MM.1S (cell line): ENCODE measurements around the gene CWC25.

Source experiments
- CTCF ChIP-seq: fragments of 300-600 bp; sonication (generic); IDR thresholded peaks from 2 replicates; pipeline ENCODE4 v1.5.1; 2016; ENCODE audit warnings: antibody characterized with exemption, low read length, mixed read lengths
- EZH2 ChIP-seq: fragments of 300-600 bp; sonication (generic); optimal IDR thresholded peaks from 2 replicates; pipeline ENCODE3; 2017; ENCODE audit warnings: low read depth, mild to moderate bottlenecking, antibody characterized with exemption, low read length, mixed read lengths

DNA sequence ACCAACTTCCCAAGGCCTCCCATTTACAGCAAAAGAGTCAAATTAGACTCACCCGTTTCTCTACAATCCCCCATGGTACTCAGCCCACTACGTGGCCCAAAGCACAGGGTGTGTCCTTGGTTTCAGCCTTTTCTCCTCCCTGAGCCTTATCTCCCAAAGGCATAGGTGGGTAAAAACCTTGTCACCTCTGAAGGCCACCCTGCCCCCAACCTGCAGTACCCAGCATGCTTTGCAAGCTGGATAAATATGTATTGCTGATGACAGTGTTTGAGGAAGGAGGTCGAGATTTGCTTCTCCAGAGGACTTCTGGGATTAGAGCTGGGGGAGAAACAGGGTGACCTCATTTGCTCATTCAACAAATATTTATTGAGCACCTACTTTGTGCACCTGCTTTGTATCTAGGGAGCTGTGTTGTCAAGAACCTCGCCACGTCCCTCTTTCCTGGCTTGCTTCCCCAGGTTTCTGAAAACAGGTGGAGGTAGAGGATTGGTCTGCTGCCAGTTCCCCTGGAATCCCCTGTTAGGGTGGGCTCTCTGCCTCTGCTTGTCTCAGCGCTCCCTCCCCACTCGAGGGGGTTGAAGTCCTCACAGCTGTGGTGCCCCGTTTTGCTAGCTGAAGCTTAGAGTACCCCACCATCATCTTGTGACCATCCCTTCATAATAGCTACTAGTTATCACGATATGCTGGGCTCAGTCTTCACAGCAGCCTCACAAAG, 47.7 kb upstream of the CWC25 start:
- no peak for TF ChIP-seq CTCF
- TF ChIP-seq EZH2: no peak
